CD4-positive, alpha-beta T cell treated with Interleukin-12 subunit alpha and Interleukin-12 subunit beta, for 1 hour (primary cell): ENCODE data around the gene KCND1.

Source experiments
- DNase-seq: peaks from one replicate; pipeline ENCODE4 v3.0.0-alpha.2; 2020

The KCND1 gene

DNA sequence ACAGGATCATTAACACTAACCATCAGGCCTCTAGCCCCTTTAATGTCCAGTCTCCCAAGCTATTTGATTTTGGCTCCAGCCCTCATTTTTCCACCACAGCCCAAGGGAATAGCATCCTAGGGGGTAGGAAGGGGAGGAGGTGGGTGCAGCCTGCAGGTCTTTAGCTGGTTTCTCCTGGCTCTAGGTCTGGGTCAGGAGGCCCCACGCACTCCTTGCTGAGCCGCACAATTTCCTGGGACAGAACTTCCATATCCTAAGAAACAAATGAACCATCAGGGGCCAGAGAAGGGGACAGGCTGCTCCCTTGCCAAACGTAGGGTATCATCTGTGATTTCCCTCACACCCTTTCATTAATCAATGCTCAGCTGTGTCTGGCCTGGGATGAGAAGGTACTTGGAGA is 2.4 kb upstream of the KCND1 start:
- DNase-seq: no peak

DNA sequence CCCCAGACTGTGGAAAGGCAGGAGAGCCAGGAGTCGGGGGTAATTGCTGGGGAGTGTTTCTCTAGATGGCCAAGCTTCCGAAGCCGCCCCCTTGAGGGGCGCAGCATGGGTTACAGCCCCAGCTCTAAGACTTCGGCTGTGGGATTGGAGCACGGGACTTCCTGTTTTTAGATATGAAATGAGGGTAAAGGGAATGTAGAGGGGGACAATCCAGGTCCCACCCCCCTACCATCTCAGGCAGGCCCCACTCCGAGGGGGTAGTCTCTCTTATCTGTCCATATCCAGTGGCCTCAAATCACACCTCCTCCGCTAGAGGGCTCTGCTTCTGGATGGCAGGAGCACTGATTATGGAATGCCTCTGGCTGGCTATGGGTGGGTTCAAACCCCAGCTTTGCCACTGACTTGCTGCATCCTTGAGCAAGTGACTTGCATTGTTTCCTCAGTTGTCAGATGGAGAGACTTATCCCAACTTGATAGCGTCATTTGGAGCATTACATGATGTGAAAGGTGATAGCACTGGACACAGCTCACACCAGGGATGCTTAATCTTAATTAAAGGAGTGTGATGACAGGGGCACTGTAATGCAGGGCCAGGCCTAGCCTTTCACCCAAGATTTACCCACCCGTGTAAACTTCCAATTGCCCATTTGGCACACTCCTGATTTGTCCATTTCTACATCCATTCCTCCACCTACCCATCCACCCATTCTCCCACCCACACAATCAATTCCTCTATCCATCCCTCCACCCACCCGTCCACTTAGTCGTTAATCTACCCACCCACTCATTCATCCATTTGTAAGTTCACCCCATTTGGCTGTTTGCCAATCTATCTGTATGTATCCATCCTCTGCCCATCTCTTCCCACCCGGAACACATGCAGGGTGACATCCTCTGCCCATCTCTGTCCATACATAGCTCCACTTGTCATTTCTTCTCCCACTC is 848 bp upstream of the KCND1 start:
- DNase-seq: peak; percentile 43

DNA sequence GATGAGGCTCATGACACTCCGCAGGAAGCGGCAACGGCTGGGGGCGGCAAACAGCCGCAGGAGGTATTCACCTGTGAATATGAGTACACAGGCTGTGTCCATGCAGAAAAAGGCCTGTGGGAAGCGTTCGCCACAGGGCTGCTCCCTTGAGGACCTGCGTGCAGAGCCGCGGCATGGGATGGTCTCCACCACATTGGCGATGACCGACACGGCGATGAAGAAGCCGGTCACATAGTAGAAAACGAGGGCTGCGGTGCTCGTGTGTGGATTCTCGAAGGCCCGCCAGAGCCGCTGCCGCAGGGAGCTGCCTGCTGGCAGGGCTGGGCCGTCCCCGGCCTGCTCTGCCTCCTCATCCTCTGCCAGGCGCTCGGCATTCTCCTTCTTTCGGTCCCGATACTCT is 2.2 kb downstream of the KCND1 start:
- DNase-seq: no peak

DNA sequence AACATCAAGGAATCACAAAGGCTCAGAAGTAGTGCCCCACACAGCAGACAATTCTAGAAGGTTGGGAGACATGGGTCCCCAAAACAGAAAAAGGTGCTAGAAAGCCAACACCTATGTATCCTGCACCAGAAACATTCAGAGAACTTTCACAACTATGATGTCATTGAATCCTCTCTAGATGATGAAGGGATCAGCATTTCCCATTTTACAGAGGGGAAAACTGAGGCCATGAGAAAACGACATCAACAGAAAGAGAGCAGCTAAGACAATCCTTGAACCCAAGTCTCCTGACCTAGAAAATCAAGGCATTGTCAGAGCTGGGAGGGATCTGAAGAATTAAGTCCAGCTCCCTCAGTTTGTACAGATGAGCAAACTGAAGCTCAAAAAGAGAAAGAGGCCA is 3.3 kb downstream of the KCND1 start:
- no peak for DNase-seq

GRCh38 chrX:48966796-48967579 is 4.7 kb downstream of the KCND1 start:
- no peak for DNase-seq

DNA sequence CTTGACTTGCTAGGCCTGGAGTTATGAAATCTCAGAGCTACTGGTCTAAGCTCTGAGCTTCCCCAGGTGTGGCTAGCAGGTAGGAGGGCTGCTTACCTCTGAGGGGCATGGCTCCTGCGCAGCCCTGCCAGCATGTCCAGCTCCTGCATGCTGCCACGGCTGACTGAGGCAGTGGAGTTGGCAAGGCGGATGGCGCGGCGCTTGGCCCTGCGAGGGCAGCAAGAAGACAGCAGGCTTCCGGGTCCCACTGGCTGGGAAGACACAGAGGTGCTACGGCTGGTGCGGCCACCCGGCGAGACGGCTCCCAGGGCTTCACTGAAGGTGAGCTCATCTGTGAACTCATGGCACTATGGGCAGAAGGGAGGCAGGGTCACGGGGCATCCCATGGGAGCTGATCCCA is 5.7 kb downstream of the KCND1 start:
- no peak for DNase-seq

GRCh38 chrX:48961585-48962091 is 10.0 kb downstream of the KCND1 start:
- no peak for DNase-seq

GRCh38 chrX:48960291-48960690 is 11.4 kb downstream of the KCND1 start:
- DNase-seq: no peak

GRCh38 chrX:48958635-48959094 is 13.0 kb downstream of the KCND1 start:
- peak; percentile 35 for DNase-seq

DNA sequence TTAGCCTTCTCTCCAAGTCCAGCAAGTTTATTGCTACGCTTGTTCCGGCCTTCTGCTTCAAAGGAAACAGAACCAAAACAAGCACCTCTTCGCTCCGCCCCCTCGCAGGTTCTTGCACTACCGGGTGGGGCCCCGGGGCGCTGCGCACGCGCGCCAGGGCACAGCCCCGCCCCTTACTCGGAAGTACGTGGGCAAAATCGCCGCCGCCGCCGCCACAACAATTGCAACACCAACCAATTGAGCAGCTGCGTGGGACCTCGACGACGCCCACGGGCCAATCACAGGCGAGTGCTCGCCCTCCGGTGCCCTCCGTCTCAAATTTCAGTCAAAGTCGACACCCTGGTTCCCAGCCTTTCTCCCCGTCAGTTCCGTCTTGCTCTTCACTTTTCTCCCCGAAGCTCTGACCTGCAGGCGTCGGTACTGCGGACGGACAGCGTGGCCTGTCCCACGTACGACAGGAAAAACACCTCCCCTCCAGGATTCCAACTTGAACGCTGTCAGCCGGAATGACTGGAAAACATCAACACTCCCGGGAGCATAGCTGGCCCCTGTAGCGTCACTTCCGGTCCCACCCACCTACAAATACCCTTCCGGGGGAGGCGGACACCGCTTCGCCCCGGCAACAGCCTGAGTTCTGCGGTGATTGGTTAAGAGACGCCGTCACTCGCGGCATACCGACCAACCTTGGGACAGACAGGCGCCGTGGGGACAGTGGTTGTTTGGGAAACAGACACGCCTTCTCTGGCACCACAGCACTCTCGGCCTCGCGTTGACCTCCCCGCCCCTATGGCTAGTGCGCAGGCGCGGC is 13.6 kb downstream of the KCND1 start:
- DNase-seq: peak; percentile 96

GRCh38 chrX:48957477-48957826 is 14.2 kb downstream of the KCND1 start, which contains the start of gene OTUD5:
TSS of gene OTUD5 (minus strand) at chrX:48957607. CDS start at chrX:48957570, 37 bp downstream.
- DNase-seq: peak; percentile 83

DNA sequence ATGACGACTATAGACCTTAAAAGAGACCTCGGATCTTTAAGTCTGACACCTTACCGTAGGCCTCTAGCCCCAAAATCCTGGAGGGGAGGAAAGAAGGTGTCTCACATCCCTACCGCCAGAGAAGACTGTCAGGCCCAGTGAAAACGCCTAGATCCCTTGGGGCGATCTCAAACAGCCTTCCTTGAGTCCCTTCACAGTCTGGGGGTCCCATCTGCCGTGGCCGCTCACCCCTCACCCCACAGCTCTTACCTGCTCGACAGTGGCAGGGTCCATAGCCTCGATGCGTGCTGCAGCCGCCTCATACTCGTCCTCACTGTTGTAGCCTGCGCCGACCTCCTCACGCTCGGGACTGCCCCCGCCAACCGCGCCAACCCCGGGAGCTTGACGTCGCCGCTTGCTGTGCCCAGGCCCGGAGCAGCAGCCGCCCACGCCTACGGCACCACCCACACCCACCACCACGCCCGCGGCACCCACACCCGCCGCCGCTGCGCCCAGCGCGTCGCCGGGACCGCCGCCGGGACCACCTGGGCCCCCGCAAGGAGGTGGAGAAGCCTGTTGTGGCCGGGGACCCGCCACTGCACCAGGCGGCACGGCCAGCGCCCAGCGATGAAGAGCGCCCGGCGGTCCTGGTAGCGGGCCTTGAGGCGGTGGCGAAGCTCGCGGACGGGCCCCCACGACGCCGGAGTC is 14.8 kb downstream of the KCND1 start:
- peak; percentile 65 for DNase-seq

- DNase-seq: no peak
Measured at GRCh38 chrX:48948589-48948988, 23.1 kb downstream of the KCND1 start.

DNA sequence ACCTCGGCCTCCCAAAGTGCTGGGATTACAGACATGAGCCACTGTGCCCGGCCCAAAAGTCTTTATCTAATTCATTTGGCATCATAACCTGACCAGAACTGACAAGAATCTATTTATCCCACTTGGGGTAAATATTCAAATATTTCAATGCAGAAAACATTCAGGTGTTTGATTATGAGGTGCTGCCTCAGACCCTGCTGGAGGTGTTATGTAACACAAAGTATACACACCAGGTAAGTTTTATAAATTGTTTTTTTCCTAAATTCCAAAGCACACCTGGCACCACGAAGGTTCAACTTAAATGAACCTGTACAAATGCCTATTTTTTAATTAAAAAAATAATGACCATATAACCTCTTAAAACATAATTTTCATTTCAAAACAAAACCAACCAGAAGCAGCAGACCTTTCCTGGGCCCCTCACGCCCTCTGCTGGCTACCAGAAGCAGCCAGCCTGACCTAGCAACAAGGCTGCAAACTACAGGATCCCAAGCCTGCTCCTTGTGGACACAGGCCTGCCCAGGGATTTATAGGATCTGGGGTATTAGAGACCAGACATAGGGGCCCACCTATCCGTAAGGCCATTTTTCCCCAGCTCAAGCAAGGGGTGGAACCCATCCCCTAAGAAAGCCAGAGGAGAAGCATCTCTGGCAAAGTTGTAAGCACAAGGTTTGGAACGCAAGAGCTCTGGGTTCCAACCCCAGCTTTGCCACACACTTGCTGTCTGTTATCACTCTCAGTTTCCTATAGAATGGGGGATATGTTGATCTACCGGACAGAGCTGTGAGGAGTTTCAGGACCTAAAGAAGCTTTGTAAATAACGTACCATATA is 25.9 kb downstream of the KCND1 start:
- DNase-seq: peak; percentile 63

DNA sequence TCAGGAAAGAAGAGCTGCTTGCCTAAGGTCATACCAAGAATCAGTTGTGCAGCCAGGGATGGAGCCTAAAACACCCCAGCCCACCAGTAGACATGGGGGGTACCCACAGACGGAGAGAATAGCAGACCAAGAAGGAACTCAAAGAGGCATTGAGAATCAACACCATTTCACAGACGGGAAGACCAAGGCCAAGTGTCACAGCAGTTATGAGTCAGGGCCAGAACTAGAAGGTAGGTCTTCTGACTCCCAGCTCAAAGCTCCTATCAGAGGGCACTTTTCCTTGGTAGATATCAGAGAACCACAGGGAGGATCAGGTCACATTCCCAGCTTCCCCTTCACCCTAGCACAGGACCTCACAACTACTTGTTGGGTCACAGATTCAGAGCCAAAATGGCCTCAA is 28.7 kb downstream of the KCND1 start:
- no peak for DNase-seq

- DNase-seq: no peak
Measured at GRCh38 chrX:48940404-48940955, 31.2 kb downstream of the KCND1 start.

DNA sequence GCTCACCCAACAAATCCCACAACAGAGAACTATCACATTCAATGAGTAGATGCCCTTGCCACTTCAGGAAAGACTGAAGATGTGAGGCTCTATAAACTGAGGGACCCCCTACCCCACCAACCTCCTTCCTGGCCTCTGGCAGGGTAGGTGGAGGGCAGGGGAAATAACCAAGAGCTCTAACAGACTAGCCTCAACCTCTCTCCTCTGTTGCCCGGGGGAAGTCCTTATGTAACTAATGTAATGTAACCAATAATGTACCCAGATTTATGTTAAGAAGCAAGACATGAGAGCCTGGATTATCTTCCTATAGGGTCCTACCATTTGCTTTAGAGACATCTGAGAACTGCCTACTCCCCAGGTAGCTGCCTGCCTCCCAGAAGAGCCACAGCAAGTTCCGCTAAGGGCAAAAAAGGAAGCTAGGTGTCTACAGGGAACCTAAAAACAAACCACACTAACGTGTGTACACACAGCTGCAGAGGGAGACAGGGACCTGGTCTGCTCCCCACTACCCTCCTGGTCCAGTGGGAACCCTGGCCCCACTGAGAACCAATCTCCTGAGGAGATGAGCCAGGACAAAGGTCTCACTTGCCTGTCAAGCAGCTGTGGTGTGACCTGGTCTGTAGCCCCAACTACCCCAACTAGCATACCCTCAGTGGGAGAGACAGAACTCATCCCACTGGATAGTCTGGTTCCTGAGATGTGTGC is 32.0 kb downstream of the KCND1 start:
- DNase-seq: peak; percentile 54

- peak; percentile 86 for DNase-seq
Measured at GRCh38 chrX:48938721-48939425, 32.8 kb downstream of the KCND1 start.
